ENCODE results near the gene XXYLT1.

DNA sequence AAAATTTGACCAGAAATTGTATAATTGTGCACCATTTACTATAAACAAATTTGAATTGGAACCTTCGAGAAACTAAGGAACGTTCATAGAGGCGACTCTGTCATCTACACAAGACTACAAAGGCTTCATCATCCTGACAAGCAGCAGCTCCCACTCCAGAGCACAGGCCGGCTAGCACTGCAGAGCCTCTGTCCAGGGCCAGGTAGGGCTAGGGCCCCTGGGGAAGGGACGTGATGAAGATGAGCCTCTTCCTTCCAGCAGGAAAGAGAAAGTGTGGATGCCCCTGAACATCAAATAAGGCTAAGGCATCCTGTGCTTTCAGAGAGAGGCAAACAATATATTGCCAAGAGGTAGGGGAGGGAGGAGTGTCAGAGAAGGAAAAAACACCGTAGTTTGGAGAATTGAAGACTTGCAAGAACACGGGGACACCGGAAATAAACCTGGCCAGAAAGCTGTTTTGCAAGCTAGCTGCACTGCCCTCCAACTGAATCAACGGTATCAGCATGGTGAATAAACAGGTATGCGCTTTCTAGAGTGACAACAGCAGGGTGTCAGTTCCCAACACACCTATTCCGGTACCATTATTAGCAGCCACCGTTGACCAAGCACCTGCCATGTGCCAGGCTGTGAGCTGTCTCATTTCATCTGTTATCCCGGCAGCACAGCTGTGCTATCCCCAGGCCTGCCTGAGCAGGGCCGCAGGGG, 12.4 kb downstream of the XXYLT1 start:
- TF ChIP-seq EZH2 (IDR thresholded peaks at IDR 0.05; ENCODE audit: low read length, unreplicated experiment) (no peak), CTCF (conservative IDR thresholded peaks at IDR 0.05; ENCODE audit: low read depth, low read length) (no peak), EZH2phosphoT487 (IDR thresholded peaks at IDR 0.05; ENCODE audit: borderline replicate concordance, low read length) (no peak)
